Measurements from ENCODE around the gene GPN2.
"Not testable (repeated sequence)": the region's sequence is repeated elsewhere in the genome, so short reads cannot be mapped to it uniquely, and the experiment has no call there.

DNA sequence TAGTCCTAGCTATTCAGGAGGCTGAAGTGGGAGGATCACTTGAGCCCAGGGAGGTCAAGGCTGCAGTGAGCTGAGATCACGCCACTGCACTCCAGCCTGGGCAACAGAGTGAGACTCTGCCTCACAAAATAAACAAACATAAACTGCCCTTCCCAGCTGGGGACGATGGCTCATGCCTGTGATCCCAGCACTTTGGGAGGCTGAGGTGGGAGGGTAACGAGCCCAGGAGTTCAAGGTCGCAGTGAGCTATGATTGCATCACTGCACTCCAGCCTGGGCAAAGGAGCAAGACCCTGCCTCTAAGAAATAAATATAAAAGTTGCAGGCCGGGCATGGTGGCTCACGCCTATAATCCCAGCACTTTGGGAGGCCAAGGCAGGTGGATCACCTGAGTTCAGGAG, 8.5 kb downstream of the GPN2 start:
- not testable (repeated sequence) for TF ChIP-seq EZH2phosphoT487 (IDR thresholded peaks at IDR 0.05; ENCODE audit: borderline replicate concordance, low read depth, low read length)
- TF ChIP-seq, protein P1, sequence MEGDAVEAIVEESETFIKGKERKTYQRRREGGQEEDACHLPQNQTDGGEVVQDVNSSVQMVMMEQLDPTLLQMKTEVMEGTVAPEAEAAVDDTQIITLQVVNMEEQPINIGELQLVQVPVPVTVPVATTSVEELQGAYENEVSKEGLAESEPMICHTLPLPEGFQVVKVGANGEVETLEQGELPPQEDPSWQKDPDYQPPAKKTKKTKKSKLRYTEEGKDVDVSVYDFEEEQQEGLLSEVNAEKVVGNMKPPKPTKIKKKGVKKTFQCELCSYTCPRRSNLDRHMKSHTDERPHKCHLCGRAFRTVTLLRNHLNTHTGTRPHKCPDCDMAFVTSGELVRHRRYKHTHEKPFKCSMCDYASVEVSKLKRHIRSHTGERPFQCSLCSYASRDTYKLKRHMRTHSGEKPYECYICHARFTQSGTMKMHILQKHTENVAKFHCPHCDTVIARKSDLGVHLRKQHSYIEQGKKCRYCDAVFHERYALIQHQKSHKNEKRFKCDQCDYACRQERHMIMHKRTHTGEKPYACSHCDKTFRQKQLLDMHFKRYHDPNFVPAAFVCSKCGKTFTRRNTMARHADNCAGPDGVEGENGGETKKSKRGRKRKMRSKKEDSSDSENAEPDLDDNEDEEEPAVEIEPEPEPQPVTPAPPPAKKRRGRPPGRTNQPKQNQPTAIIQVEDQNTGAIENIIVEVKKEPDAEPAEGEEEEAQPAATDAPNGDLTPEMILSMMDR (conservative IDR thresholded peaks at IDR 0.05; ENCODE audit: low read length) = not testable (repeated sequence)
